ENCODE data around the gene COG6. TPM values are rescaled to one million over a fixed set of nuclear protein-coding genes. Genes with fewer than 3 reads are reported as not detected.

COG6 gene
- total RNA-seq, 2 experiments from 2014 or later: 30.1 to 33.2 TPM

- Histone ChIP-seq H3K36me3 (ENCODE audit: insufficient read depth, low read length) (no peaks in the 10 kb centered on the region), H4K20me1 (ENCODE audit: insufficient read depth, low read length) (no peaks in the 10 kb centered on the region), H3K4me3 (ENCODE audit: low read depth, low read length, poor library complexity, severe bottlenecking) (no peak overlapping the region), H3K9me3 (ENCODE audit: low read length) (no peaks in the 10 kb centered on the region), H2AFZ (ENCODE audit: low read length) (no peak overlapping the region), H3K9me2 (ENCODE audit: insufficient read depth, low read length) (no peaks in the 10 kb centered on the region), H3K79me2 (ENCODE audit: insufficient read depth, low read depth, low read length) (no peaks in the 10 kb centered on the region), H3K27ac (ENCODE audit: low read depth, low read length, poor library complexity, severe bottlenecking) (no peak overlapping the region), H3K4me1 (ENCODE audit: insufficient read depth, low read length, poor library complexity, severe bottlenecking) (peaks cover 5% of the 10 kb centered on the region), H3K4me2 (ENCODE audit: low read length) (no peak overlapping the region)
- no peak for DNase-seq (ENCODE audit: low spot score)
- TF ChIP-seq CTCF (conservative IDR thresholded peaks at IDR 0.05; ENCODE audit: low read length) (no peak), EZH2phosphoT487 (IDR thresholded peaks at IDR 0.05; ENCODE audit: borderline replicate concordance, low read depth, low read length) (no peak)
- ChIA-PET POLR2A (interaction anchor here (0.6 kb wide), 1 partner anchor 602 kb away, joined by 3 read pairs; no protein-coding TSS in a partner anchor), CTCF (ENCODE audit: unreplicated experiment) (no interaction called here)
- intact Hi-C loops (cut with micrococcal nuclease; ENCODE audit: unreplicated experiment): no loop called here
- BruUV-seq (replicated peaks): no TSS peak
Observed at GRCh38 chr13:39766464-39767158, 111.1 kb downstream of the COG6 start.

GRCh38 chr13:39767791-39768517 lies 112.5 kb downstream of the COG6 start:
- ChIA-PET CTCF (ENCODE audit: unreplicated experiment) (interaction anchor here (1.2 kb wide), 1 partner anchor 10 kb away, joined by 4 read pairs; no protein-coding TSS in a partner anchor), POLR2A (interaction anchor here (0.7 kb wide), 1 partner anchor 61 kb away, joined by 3 read pairs; no protein-coding TSS in a partner anchor)
- Histone ChIP-seq H3K4me3 (ENCODE audit: low read depth, low read length, poor library complexity, severe bottlenecking) (no peak overlapping the region), H3K9me2 (ENCODE audit: insufficient read depth, low read length) (no peaks in the 10 kb centered on the region), H3K27ac (ENCODE audit: low read depth, low read length, poor library complexity, severe bottlenecking) (no peak overlapping the region), H3K4me1 (ENCODE audit: insufficient read depth, low read length, poor library complexity, severe bottlenecking) (peaks cover 5% of the 10 kb centered on the region), H3K36me3 (ENCODE audit: insufficient read depth, low read length) (no peaks in the 10 kb centered on the region), H2AFZ (ENCODE audit: low read length) (no peak overlapping the region), H3K9me3 (ENCODE audit: low read length) (no peaks in the 10 kb centered on the region), H4K20me1 (ENCODE audit: insufficient read depth, low read length) (no peaks in the 10 kb centered on the region), H3K79me2 (ENCODE audit: insufficient read depth, low read depth, low read length) (no peaks in the 10 kb centered on the region), H3K4me2 (ENCODE audit: low read length) (no peak overlapping the region)
- intact Hi-C loops (cut with micrococcal nuclease; ENCODE audit: unreplicated experiment): no loop called here
- TF ChIP-seq CTCF (conservative IDR thresholded peaks at IDR 0.05; ENCODE audit: low read length) (no peak), EZH2phosphoT487 (IDR thresholded peaks at IDR 0.05; ENCODE audit: borderline replicate concordance, low read depth, low read length) (no peak)
- BruUV-seq (replicated peaks): no TSS peak
- DNase-seq (ENCODE audit: low spot score): peak; percentile 28

- CTCF ChIA-PET (ENCODE audit: unreplicated experiment): interaction anchor here (1.2 kb wide), 1 partner anchor 9 kb away, joined by 4 read pairs; no protein-coding TSS in a partner anchor
- Histone ChIP-seq H3K27ac (ENCODE audit: low read depth, low read length, poor library complexity, severe bottlenecking) (no peak overlapping the region), H3K9me3 (ENCODE audit: low read length) (no peaks in the 10 kb centered on the region), H3K36me3 (ENCODE audit: insufficient read depth, low read length) (no peaks in the 10 kb centered on the region), H4K20me1 (ENCODE audit: insufficient read depth, low read length) (no peaks in the 10 kb centered on the region), H3K4me3 (ENCODE audit: low read depth, low read length, poor library complexity, severe bottlenecking) (no peak overlapping the region), H3K4me1 (ENCODE audit: insufficient read depth, low read length, poor library complexity, severe bottlenecking) (peaks cover 5% of the 10 kb centered on the region), H3K4me2 (ENCODE audit: low read length) (no peak overlapping the region), H3K9me2 (ENCODE audit: insufficient read depth, low read length) (no peaks in the 10 kb centered on the region), H2AFZ (ENCODE audit: low read length) (no peak overlapping the region), H3K79me2 (ENCODE audit: insufficient read depth, low read depth, low read length) (no peaks in the 10 kb centered on the region)
- intact Hi-C loops (cut with micrococcal nuclease; ENCODE audit: unreplicated experiment): no loop called here
- POLR2A ChIA-PET: no interaction called here
- no peak for TF ChIP-seq EZH2phosphoT487 (IDR thresholded peaks at IDR 0.05; ENCODE audit: borderline replicate concordance, low read depth, low read length)
- TF ChIP-seq CTCF (conservative IDR thresholded peaks at IDR 0.05; ENCODE audit: low read length): no peak
- BruUV-seq (replicated peaks): no TSS peak
- DNase-seq (ENCODE audit: low spot score): no peak
Observed at GRCh38 chr13:39768962-39769361, 113.5 kb downstream of the COG6 start.
